ENCODE data around the gene PTCD3. TPM values are rescaled to one million over a fixed set of nuclear protein-coding genes. Genes with fewer than 3 reads are reported as not detected.

The PTCD3 gene
- total RNA-seq, 1 donor from 2014 or later: 48.9 TPM

- Mint-ChIP-seq H3K27ac (ENCODE audit: unreplicated experiment) (no peak overlapping the region), H3K36me3 (ENCODE audit: low read depth) (peaks cover 43% of the 10 kb centered on the region), H3K9me3 (ENCODE audit: low read depth) (no peaks in the 10 kb centered on the region), H3K27me3 (ENCODE audit: low read depth) (no peaks in the 10 kb centered on the region), H3K4me1 (ENCODE audit: low read depth) (no peaks in the 10 kb centered on the region), H3K4me3 (ENCODE audit: unreplicated experiment) (no peak overlapping the region)
- no peak for TF ChIP-seq CTCF (IDR thresholded peaks at IDR 0.05)
- no peak for DNase-seq (ENCODE audit: low spot score)
Observed at GRCh38 chr2:86138736-86139625, 32.9 kb downstream of the PTCD3 start.

DNA sequence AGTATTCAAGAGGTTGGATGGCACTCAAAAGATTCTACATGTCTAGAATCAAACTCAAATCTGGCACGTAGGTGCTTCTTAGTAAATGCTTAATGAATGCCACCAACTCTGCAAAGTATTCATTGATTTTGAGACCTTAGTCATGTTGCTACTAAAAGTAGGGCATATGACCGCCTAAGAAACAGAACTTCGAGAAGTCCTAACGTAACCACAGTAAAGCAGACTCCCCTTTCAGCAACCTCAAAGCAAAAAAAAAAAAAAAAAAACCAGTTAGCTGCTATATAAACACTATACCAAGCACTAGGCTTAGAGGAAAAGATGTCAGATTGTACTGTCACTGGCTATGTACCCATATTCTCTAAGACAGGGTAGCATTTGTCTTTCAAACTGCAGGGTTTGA lies 33.9 kb downstream of the PTCD3 start:
- Mint-ChIP-seq H3K4me3 (ENCODE audit: unreplicated experiment) (no peak overlapping the region), H3K27me3 (ENCODE audit: low read depth) (no peaks in the 10 kb centered on the region), H3K36me3 (ENCODE audit: low read depth) (peaks cover 41% of the 10 kb centered on the region), H3K4me1 (ENCODE audit: low read depth) (no peaks in the 10 kb centered on the region), H3K27ac (ENCODE audit: unreplicated experiment) (no peak overlapping the region), H3K9me3 (ENCODE audit: low read depth) (no peaks in the 10 kb centered on the region)
- TF ChIP-seq CTCF (IDR thresholded peaks at IDR 0.05): no peak
- DNase-seq (ENCODE audit: low spot score): no peak

DNA sequence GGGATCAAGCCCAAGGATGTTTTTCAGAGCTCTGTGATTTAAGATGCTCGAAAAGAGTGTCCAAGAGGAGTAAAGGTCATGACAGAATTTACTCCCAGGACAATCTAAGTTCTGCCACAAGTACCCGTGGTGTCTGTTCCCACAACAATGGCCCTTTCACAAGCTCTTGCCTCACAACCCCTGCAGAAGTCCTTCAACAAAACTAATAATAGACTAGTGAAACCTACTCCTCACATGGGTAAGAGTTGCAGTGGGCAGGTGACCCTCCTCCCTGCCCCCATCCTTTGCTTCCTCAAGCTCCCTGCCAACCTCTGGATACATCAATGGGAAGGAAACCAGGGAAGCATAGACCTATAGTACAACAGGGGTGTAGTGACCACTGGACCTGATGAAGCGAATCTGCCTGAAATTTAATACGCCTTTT lies 34.9 kb downstream of the PTCD3 start:
- no peak overlapping the region for H3K27ac Mint-ChIP-seq (ENCODE audit: unreplicated experiment)
- peaks cover 34% of the 10 kb centered on the region for H3K36me3 Mint-ChIP-seq (ENCODE audit: low read depth)
- H3K27me3 Mint-ChIP-seq (ENCODE audit: low read depth): no peaks in the 10 kb centered on the region
- no peaks in the 10 kb centered on the region for H3K9me3 Mint-ChIP-seq (ENCODE audit: low read depth)
- TF ChIP-seq CTCF (IDR thresholded peaks at IDR 0.05): no peak
- no peak overlapping the region for H3K4me3 Mint-ChIP-seq (ENCODE audit: unreplicated experiment)
- no peak for DNase-seq (ENCODE audit: low spot score)
- H3K4me1 Mint-ChIP-seq (ENCODE audit: low read depth): no peaks in the 10 kb centered on the region

DNA sequence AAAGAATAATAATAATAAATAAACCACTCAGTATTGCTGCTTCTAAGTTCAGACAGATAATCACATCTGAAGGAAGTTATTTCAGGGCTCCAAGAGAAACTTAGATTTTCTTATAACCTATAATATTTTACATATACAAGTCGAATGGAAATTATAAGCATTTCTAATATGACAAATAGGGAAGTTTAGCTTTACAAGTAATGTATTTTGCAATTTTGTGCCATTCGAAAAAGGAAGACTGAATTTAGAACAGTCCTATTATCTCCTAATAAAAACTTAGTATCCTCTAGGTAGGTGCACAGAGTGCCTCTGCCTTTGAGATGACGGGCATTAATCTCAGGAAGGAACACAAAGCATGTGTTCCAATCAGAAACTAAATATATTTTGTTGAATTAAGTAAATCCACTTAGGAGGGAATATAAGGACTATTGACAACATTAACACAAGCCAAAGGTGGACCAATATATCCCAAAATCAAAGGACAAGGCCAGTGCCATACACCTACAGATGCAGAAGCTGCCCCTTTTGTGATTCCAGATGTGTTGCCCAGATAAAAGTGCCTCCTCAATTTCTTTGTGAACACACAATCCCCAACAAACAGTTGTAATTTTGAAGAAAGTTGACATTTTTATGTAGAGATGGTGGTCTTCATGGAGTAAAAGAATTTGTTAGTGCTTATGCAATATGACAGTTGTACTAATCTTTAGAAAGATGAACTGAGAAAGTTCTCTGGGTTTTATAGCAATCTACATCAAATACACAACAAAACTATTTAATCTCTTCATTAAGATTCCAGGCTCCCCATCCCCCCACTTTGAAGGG lies 36.6 kb downstream of the PTCD3 start:
- H3K4me1 Mint-ChIP-seq (ENCODE audit: low read depth): no peaks in the 10 kb centered on the region
- no peak for TF ChIP-seq CTCF (IDR thresholded peaks at IDR 0.05)
- H3K27ac Mint-ChIP-seq (ENCODE audit: unreplicated experiment): no peak overlapping the region
- H3K36me3 Mint-ChIP-seq (ENCODE audit: low read depth): peaks cover 31% of the 10 kb centered on the region
- no peak overlapping the region for H3K4me3 Mint-ChIP-seq (ENCODE audit: unreplicated experiment)
- DNase-seq (ENCODE audit: low spot score): no peak
- H3K27me3 Mint-ChIP-seq (ENCODE audit: low read depth): no peaks in the 10 kb centered on the region
- H3K9me3 Mint-ChIP-seq (ENCODE audit: low read depth): no peaks in the 10 kb centered on the region

GRCh38 chr2:86143307-86143706 lies 37.3 kb downstream of the PTCD3 start:
- no peak for TF ChIP-seq CTCF (IDR thresholded peaks at IDR 0.05)
- no peak for DNase-seq (ENCODE audit: low spot score)
- Mint-ChIP-seq H3K4me3 (ENCODE audit: unreplicated experiment) (no peak overlapping the region), H3K27ac (ENCODE audit: unreplicated experiment) (no peak overlapping the region), H3K36me3 (ENCODE audit: low read depth) (peaks cover 31% of the 10 kb centered on the region), H3K4me1 (ENCODE audit: low read depth) (no peaks in the 10 kb centered on the region), H3K9me3 (ENCODE audit: low read depth) (no peaks in the 10 kb centered on the region), H3K27me3 (ENCODE audit: low read depth) (no peaks in the 10 kb centered on the region)
